Dedifferentiated amniotic fluid mesenchymal stem cell (primary cell): Measurements from ENCODE around the gene PCGF2.
"Not testable (repeated sequence)": the region's sequence is repeated elsewhere in the genome, so short reads cannot be mapped to it uniquely, and the experiment has no call there.

Source experiments
- DNase-seq: peaks from one replicate; pipeline ENCODE4 v3.0.0-alpha.2; 2016; ENCODE audit errors: extremely low spot score

Gene PCGF2

DNA sequence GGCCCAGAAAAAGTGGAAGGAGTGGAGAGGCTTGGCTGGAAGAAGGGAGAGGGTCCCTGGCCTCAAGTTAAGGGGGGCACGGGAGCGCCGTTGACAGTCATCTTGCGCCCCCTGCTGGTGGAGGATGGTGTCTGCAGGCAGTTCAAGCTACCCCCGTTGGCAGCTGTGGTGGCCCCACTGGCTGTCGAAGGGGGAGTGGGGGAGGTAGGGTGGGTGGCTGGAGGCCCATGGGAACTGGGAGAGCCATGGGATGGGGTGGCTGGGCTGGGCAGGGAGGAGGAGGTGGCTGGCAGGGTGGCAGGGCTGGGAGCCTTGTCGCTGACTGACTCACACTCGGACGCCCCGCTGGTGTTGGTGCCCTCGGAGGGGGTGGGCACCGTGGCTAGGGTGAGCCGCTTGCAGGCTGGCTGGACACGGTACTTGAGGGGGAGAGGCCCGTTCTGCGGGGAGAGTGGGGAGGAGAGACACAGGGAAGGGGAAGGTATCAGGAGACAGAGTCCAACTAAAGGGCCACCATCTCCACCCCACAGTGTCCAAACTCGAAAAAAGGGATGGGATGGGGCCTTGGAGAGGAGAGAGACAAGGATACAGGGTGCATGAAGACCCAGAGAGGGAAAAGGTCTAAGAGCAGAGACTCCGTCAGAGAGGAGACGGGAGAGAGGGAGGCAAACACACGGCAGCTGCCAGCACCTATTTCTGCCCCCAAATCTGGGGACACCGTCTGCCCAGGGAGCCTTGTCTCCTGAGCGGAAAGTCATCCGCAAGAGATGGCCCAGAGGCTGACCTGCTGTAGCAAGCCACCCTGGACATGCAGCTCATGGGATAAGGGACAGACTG, 12.8 kb downstream of the PCGF2 start:
- DNase-seq, result no peak

GRCh38 chr17:38733982-38734973, 13.9 kb downstream of the PCGF2 start:
- no peak for DNase-seq

DNA sequence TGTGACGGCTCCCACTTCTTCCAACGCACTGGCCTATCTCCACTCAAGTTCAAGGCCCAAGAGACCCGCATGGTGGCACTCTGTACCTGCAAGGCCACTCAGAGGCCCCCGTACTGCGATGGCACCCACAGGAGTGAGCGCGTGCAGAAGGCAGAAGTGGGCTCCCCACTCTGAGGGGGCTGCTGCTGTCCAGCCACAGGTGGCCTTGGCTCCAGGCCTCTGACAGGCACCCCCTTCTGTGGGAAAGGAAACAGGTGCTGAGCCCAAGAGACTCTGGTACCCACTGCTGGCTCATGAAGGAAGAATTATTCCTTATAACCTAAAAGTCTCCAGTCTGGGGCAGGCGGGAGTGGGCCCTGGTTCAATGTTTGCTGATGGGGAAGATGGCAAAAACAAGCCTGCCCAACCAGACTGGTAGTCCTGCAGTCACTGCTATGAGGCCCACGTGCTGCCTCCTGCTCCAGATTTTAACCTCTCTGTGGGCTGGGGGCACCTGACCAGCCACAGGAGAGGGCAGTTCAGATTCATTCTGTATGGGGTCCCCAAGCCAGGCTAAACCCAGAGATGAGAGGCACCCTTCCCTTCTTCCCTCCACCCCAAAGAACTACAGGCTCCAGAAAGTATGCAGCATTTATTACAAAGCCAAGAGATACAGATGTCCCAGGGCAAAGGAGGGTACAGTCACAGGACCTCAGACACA, 14.7 kb downstream of the PCGF2 start:
- no peak for DNase-seq

GRCh38 chr17:38732376-38733281, 15.5 kb downstream of the PCGF2 start:
- no peak for DNase-seq

DNA sequence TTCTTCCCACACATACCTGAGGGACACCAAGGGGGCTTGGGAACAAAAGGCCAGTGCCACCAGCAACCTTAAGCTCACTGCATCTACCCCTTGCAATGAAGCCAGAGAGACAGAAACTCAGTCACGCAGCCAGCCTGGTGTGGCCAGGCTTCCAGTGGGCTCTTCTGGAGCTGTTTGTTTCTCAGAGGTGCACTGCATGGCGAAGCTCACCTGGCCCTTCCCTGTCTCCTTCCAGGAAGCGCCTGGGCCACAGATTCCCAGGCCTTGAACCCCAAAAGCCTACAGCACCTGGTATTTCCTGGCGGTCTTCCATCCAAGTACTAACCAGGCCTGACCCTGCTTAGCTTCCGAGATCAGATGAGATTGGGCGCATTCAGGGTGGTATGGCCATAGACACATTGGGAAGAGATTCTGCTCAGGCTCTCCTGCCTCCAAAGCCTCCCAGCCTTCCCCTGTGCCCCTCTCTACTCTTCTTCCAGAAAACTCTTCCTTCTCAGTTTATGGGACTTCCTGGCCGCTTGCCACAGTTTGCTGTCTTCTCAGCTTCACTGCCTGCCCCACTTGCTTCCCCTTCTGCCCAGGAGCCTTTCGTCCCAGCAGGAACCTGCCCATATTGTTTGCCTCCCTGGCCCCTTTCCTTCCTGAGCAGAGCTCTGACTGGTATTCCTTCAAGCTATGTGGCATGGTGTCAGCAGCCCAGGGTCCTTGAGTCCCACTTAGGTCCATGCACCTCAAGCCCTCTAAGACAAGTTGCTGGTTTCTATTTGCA, 16.4 kb downstream of the PCGF2 start:
- no peak for DNase-seq

DNA sequence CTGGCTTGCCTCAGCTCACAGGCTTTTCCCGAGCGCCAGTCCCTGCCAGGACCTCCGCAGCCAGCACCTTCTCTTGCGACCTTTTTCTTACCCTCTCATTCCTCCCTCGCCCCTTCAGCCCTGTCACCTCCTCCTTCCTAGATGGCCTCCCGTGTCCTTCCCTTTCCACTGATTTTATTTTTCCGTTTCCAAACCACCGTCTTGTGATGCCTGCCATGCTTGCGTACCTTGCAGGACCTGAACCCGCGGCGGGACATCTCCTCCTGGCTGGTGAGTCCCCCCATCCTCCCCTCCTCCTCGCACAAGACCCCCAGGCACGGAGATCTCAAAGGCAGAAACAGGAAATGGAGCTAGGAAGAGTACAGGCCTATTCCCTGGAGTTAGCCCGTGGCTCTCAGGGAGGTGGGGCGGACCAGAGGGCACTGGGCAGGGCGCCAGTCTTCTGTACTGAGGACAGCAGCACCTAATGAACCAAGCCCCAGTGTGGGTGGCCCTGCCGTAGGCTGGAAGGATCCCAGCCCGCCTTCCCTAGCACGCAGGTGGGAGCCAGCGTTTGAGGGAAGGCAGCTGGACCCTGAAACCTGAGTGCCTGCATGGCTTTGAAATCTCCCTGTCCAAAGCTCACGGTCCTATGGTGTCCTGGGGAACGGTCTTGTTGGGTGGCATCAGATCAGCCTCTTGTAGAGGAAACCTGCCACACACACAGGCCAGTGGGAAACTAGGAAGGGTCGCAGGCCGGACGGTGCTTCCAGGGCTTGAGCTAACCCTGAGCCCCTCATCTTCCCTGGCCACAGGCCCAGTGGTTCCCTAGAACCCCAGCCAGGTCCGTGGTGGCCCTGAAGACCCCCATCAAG, 17.4 kb downstream of the PCGF2 start:
- no peak for DNase-seq

- DNase-seq, result peak; percentile 72
Observed at GRCh38 chr17:38729886-38730525, 18.1 kb downstream of the PCGF2 start, which contains the start of gene CISD3. TSS of gene CISD3 (plus strand) at chr17:38730341. CDS start at chr17:38730359, 18 bp downstream.

GRCh38 chr17:38729368-38729885, 18.7 kb downstream of the PCGF2 start:
- DNase-seq, result no peak

- DNase-seq, result no peak
Observed at GRCh38 chr17:38728290-38728831, 19.8 kb downstream of the PCGF2 start.

DNA sequence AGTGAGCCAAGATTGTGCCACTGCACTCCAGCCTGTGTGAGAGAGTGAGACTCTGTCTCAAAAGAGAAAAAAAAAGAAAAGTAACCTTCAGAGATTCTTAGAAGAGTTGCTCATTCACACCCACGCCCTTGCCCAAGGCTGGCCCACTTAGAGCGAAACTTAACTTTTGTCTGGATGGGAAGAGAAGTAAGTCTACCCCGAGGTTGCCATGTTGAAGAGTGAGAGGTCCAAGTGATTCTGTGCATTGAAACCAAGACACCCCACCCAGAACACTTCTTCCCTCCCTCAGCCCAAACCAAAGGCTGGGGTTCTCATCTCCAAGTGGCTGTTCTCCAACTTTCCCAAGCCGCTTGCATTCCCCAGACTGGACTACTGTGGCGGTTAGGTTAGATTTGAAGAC, 20.4 kb downstream of the PCGF2 start:
- no peak for DNase-seq

- not testable (repeated sequence) for DNase-seq
Observed at GRCh38 chr17:38726145-38726544, 22.0 kb downstream of the PCGF2 start.

DNA sequence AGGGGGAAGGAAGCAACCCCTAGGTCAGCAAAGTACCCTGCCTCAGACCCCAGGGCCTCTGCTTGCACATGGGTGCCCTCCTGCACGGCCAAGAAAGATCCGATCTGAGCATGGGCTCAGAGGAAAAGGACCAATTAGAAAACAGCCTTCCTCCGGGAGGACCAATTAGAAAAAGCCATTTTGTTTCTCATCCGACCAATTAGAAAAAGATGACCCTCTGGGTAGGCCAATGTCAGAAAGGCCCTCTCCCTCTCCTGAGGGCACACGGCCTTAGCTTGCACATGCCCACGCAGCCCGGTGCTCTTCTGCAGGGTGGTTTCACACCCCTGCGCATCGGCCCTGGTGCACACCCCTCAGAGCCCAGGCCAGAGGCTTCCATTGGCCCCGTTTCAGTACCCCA, 23.1 kb downstream of the PCGF2 start:
- DNase-seq, result no peak

DNA sequence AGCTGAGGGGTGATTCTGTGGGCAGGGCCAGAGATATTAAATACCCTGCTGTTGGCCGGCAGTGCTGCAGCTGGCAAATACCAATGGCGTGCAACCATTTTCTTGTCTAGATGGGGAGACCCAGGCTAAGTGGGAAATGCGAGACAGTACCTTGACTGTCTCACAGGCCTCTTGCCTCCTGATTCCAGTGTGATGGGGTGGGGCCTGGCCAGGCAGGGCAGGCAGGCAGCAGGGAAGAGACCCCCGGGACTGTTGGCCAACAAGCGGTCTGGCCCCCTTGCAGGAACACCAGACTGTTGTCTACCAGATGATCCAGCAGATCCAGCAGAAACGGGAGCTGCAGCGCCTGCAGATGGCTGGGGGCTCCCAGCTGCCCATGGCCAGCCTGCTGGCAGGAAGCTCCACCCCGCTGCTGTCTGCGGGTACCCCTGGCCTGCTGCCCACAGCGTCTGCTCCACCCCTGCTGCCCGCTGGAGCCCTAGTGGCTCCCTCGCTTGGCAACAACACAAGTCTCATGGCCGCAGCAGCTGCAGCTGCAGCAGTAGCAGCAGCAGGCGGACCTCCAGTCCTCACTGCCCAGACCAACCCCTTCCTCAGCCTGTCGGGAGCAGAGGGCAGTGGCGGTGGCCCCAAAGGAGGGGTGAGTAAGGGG, 23.7 kb downstream of the PCGF2 start:
- no peak for DNase-seq

- DNase-seq, result no peak
Observed at GRCh38 chr17:38721802-38722201, 26.3 kb downstream of the PCGF2 start.

DNA sequence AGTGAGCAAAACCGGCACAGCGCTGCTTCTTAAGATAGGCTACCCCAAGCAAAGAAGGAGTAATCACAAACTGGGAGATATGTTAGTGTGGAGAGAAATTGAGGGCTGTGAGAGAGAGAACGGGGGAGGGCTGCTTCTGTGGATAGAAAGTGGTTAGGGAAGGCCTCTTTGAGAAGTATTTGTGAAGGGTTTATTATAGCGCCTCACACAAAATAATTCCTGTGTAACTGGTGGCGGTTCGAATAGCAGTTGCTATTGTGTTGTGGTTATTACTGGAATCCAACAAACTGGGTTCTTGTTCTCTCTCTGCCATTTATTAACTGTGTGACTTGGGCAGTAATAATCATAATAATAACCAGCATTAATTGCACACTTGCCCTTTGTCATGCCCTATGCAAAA, 27.2 kb downstream of the PCGF2 start:
- no peak for DNase-seq

DNA sequence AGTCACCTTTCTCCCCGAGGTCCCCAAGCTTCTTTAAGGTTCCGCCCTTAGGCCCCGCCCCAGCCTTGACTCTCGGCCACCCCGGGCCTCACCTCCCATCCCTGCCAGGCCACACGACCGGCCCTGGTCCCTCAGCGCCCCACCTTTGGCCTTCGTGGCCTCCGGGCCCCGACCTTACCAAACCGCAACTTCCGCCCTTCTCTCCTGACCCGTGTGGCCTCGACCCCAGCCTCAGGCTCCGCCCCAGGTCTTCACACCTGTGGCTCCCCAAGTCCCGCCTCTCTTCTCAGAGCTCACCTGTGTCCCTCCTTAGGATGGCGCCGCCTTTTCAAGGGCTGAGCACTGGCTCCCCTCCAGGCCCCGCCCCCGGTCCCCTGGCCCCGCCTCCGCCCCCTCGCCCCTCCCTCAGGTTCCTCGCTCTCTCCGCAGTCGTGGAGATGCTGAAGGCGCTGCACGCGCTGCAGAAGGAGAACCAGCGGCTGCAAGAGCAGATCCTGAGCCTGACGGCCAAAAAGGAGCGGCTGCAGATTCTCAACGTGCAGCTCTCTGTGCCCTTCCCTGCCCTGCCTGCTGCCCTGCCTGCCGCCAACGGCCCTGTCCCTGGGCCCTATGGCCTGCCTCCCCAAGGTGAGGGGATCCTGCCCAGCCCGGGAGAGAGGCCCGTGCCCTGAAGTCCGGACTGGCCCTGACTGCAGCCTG, 28.0 kb downstream of the PCGF2 start:
- DNase-seq, result no peak
